Stimulated activated CD4-positive, alpha-beta T cell treated with anti-CD3 and anti-CD28 coated beads, Interleukin-1b, Interleukin-23, amount 100 ng/mL, for 1 hour (primary cell): ENCODE results near the gene LRRC72.
"Not testable (repeated sequence)": the region's sequence is repeated elsewhere in the genome, so short reads cannot be mapped to it uniquely, and the experiment has no call there.

Experiments
- DNase-seq, 2 donors: peaks; one replicate each; pipeline ENCODE4 v3.0.0-alpha.2; 2020; ENCODE audit warnings: low read depth in 2 of 2

The LRRC72 gene

GRCh38 chr7:16528520-16528919 is 1.9 kb downstream of the LRRC72 start:
- DNase-seq = no peak

DNA sequence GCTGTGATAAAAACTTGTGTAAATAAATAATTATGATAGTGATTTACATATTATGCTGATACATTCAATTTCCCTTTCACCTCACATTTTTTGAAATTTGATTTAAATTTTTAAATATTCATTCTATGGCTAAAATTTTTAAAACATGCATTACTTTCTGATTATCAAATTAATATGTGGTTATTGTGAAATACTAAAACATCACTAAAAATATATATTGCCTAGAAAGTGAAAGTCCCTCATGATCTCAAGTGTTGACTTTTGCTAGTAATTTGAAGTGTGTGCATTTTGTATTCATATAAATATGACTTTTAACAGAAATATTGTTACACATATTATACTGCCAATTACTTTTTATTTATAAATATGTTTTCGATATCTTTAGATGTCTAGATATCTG is 3.1 kb downstream of the LRRC72 start:
- no peak for DNase-seq

DNA sequence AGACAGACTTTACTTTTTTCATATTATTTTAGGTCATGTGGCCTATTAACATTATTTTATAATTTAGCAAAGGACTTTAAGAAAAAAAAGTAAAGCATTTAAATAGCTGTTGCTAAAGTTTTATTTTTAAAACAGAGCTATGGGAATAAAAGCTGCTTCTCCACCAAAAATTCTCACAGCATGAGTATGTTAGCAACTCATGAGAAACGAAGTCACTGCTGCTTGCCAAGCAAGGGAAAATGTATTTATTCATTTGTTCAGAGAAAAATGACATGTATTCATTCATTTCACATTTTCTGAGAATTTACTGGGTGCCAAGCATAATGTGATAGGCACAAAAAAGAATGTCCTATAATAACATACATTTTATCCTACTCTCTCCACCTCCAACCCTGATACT is 5.1 kb downstream of the LRRC72 start:
- no peak for DNase-seq

- DNase-seq = no peak
These were observed 5.6 kb downstream of the LRRC72 start for GRCh38 chr7:16532272-16532671.

- DNase-seq = no peak
These were observed 8.9 kb downstream of the LRRC72 start for GRCh38 chr7:16535500-16535899.

- DNase-seq = not testable (repeated sequence)
These were observed 13.9 kb downstream of the LRRC72 start for GRCh38 chr7:16540559-16540958.

DNA sequence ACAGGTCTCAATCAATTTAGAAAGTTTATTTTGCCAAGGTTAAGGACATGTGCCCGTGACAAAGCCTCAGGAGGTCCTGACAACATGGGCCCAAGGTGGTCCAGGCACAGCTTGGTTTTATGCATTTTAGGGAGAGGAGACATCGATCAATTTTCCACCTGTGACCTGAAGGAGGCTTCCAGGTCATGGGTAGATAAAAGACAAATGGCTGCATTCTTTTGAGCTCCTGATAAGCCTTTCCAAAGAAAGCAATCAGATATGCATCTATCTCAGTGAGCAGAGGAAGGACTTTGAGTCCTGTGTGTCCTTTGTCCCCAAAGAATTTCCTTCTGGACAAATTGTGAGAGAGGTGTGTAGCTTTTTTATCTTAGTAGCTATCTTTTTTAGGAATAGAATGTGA is 15.8 kb downstream of the LRRC72 start:
- no peak for DNase-seq

- DNase-seq = no peak
These were observed 16.8 kb downstream of the LRRC72 start for GRCh38 chr7:16543456-16543855.

DNA sequence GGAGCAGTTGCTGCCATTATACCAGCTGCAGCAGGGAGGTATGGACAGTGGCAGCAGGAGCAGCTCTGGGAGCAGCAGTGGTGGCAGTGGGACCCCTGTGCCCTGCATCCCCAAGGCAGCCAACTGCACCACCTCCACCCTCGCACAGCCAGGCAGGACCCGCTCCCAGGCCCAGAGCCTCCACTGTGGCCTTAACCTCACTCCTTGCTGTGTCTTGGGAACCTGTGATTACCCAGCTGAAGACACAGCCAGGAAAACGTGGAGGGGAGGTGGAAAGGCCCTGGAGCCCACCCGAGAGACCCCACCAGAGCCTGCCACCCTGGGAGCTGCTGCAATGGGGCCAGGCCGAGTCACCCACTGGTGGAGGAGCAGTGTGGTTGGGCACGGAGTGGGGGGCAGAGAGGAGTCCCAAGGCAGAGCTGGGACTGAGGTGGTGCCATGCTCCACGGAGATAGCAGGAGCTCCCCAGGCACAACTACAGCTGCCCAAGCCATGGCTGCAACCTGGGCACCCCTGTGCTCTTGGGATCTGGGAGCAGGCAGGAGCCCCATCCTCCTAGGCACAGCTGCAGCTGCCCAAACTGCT is 20.4 kb downstream of the LRRC72 start:
- DNase-seq = no peak

GRCh38 chr7:16548428-16548827 is 21.8 kb downstream of the LRRC72 start:
- DNase-seq = no peak

GRCh38 chr7:16550671-16551070 is 24.0 kb downstream of the LRRC72 start:
- DNase-seq = no peak

DNA sequence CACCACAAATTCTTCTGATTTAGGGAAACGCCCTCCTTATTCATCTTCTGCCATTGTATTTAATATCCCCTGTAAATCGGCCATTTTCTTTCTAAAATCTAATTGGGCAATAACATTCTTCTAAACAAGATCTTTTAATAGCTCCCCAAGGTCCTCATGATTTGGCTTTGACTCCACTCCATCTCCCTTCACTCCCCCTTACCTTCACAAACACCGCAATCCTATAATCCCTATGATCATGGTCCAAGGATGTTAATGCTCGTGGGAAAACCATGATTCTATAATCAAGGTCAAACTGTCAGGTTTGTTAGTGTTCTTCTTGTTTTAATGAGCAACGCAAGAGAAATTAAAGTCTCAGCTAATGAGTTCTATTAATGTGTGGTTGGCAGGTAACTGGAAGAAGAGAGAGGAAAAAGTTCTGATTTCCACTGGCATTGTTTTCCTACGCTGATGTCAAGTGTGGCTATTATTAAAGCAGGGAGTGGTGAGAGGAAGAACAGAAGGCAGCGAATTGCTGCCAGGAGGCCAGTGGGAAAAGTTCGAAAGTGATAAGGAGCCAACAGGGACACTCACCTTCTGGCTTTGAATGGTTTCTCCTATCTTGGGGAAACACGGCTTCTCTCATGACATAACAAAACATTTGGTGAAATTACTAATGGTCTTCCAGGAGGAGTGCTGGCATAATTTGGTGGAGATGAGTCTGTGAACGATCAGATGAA is 28.1 kb downstream of the LRRC72 start:
- DNase-seq = no peak

GRCh38 chr7:16556359-16556758 is 29.7 kb downstream of the LRRC72 start:
- DNase-seq = no peak

DNA sequence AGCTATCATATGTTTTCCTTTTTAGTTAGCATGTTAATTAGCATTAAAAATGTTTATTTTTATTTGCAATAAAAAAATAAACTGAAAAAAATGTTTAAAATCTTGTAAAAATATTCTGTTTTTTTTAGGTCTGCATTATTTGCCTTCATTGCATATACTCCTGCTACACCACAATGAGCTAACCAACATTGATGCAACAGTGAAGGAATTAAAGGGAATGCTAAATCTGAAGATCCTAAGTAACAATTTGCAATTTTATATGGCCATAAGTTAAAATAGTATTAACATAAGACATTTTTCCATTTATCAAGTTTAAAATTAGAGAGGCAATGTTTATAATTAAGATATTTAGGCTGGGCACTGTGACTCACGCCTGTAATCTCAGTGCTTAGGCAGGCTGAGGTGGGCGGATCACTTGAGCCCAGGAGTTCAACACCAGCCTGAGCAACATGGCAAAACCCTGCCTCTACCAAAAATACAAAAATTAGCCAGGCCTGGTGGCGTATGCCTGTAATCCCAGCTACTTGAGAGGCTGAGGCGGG is 32.2 kb downstream of the LRRC72 start:
- DNase-seq = no peak

DNA sequence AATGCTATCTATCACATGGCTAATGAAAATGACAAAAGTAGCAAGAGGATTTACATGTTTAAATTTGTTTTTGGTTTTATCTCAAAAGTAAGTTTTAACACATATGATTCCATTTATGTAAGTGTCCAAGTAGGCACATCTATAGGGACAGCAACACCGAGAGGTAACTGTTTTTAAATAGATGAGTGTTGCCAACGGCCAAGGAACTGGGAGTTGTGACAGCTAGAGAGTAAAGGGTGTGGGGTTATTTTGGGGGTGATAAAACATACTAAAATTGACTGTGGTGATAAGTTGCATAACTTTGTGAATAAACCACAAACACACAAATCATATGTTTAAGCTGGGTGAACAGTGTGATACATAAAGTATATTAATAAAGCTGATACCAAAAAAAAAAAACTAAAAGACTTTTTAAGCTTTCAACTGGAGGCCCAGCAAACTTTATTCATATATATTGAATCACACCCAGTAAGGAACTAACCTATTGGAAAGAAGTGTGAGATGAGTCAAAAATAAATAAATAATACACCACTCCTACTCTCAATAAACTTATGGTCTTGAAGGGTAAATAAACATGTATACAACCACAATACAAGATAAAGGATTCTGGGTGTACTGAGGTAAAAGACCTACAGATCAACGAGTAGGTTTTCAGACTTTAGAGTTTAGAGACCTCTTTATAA is 33.0 kb downstream of the LRRC72 start:
- DNase-seq = no peak

GRCh38 chr7:16561943-16562342 is 35.3 kb downstream of the LRRC72 start:
- no peak for DNase-seq

DNA sequence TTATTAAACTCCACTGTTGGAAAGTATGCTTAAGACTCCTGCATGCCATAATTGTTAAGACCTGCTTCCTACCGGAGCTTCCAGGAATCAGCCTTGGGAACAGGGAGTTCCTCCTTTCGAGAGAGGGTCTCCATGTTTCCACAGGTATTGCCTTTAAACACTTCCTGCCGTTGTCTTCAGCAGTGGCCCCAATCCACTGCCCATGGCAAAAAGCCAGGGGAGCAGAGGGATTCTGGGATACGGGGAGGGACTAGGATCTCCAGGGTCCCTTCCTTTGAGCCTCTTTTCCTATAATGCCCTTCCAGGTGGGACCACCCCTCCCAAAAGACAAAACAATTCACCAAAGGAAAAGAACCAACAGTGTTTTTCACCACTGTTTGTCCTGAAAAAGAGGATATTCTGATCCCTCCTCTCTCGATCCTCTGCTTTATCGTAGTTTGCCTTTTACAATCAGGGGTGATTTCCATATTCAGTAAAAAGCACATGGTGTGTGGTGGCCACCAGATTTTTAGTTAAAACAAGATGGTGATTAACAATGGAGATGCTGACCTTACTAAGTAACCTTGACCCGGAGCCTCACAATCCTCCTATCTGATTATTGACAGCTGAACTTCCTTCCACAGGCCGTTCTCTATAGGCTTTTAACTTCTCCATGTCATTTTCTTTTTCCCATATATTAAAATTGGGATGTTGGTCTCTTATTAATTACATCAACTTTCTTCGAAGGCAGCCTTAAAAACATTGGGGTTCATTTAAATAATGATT is 36.0 kb downstream of the LRRC72 start:
- DNase-seq = no peak

GRCh38 chr7:16563281-16564022 is 36.8 kb downstream of the LRRC72 start:
- DNase-seq = no peak

- DNase-seq = no peak
These were observed 37.4 kb downstream of the LRRC72 start for GRCh38 chr7:16564023-16564380.

- no peak for DNase-seq
These were observed 38.3 kb downstream of the LRRC72 start for GRCh38 chr7:16564909-16565426.

DNA sequence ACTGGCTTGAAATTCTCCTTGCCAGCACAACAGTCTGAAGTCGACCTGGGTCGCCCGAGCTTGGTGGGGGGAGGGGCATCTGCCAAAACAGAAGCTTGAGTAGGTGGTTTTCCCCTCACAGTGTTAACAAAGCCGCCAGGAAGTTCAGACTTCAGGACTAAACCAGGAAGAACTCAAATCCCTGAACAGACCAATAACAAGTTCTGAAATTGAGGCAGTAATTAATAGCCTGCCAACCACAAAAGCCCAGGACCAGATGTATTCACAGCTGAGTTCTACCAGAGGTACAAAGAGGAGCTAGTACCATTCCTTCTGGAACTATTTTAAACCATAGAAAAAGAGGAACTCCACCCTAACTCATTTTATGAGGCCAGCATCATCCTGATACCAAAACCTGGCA is 45.3 kb downstream of the LRRC72 start:
- DNase-seq = no peak
